ENCODE results near the gene ZRANB3. TPM values are rescaled to one million over a fixed set of nuclear protein-coding genes. Genes with fewer than 3 reads are reported as not detected.

Gene ZRANB3
- total and polyA plus RNA-seq, 2 of the 13 experiments (the other 11 are each of a cell fraction or from before 2014, with no cell fraction given), result 5.8 to 25.2 TPM

DNA sequence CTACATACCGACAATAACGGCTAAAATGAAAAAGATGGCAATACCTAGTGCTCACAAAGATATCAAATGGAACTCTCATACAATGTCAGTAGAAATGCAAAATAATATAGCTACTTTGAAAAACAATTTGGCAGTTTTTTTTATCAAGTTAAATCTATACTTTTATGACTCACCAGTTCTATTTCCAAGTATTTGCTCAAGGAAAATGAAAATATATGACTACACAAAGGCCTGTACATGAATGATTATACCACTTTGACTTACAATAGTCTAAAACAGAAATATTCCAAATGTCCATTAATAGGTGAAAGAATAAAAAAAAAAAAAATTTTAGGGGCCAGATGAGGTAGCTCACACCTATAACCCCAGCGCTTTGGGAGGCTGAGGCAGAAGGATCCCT lies 219.8 kb downstream of the ZRANB3 start (continued):
- TF ChIP-seq ZNF275 (CRISPR knock-in tag; IDR thresholded peaks at IDR 0.05; ENCODE audit: borderline replicate concordance), result no peak
- no peak for TF ChIP-seq SNAI1 (CRISPR knock-in tag; IDR thresholded peaks at IDR 0.05; ENCODE audit: borderline replicate concordance)
- no peak for TF ChIP-seq MZF1 (CRISPR knock-in tag; IDR thresholded peaks at IDR 0.05; ENCODE audit: borderline replicate concordance)
- TF ChIP-seq, protein P1, sequence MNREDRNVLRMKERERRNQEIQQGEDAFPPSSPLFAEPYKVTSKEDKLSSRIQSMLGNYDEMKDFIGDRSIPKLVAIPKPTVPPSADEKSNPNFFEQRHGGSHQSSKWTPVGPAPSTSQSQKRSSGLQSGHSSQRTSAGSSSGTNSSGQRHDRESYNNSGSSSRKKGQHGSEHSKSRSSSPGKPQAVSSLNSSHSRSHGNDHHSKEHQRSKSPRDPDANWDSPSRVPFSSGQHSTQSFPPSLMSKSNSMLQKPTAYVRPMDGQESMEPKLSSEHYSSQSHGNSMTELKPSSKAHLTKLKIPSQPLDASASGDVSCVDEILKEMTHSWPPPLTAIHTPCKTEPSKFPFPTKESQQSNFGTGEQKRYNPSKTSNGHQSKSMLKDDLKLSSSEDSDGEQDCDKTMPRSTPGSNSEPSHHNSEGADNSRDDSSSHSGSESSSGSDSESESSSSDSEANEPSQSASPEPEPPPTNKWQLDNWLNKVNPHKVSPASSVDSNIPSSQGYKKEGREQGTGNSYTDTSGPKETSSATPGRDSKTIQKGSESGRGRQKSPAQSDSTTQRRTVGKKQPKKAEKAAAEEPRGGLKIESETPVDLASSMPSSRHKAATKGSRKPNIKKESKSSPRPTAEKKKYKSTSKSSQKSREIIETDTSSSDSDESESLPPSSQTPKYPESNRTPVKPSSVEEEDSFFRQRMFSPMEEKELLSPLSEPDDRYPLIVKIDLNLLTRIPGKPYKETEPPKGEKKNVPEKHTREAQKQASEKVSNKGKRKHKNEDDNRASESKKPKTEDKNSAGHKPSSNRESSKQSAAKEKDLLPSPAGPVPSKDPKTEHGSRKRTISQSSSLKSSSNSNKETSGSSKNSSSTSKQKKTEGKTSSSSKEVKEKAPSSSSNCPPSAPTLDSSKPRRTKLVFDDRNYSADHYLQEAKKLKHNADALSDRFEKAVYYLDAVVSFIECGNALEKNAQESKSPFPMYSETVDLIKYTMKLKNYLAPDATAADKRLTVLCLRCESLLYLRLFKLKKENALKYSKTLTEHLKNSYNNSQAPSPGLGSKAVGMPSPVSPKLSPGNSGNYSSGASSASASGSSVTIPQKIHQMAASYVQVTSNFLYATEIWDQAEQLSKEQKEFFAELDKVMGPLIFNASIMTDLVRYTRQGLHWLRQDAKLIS (CRISPR knock-in tag; IDR thresholded peaks at IDR 0.05), result no peak
- TF ChIP-seq, protein P2, sequence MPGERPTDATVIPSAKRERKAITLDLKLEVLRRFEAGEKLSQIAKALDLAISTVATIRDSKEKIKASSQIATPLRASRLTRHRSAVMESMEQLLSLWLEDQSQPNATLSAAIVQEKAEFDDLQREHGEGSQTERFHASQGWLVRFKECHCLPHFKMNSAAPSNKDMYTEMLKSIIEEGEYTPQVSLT (CRISPR knock-in tag; IDR thresholded peaks at IDR 0.05; ENCODE audit: borderline replicate concordance, low read depth), result no peak
- TF ChIP-seq CREB3 (CRISPR knock-in tag; IDR thresholded peaks at IDR 0.05), result no peak
- no peak for TF ChIP-seq KDM3A (CRISPR knock-in tag; IDR thresholded peaks at IDR 0.05; ENCODE audit: low read depth)

Data from HepG2 (cell line).